HCT116 (cell line): ENCODE data around the gene LHCGR. TPM values are rescaled to one million over a fixed set of nuclear protein-coding genes. Genes with fewer than 3 reads are reported as not detected.

Experiments used
- ATAC-seq: fragments of 200-7000 bp; cut with Tn5 transposase; 2 replicates; pipeline ENCODE4 v1.9.1; 2020; ENCODE audit warnings: mild to moderate bottlenecking, moderate library complexity
- BruUV-seq: library from RNA; stranded (reverse); fragments of 400-500 nt; replicated peaks from 2 replicates; lab custom pipeline; 2021; lab: Mats Ljungman, UMichigan
- CTCF ChIA-PET: fragments of 300-600 bp; sonication (Branson Sonifier 250); formaldehyde crosslinking; loops from one replicate; lab custom pipeline; 2021; ENCODE audit warnings: antibody characterized with exemption; lab: Charles Lee
- POLR2A ChIA-PET: fragments of 300-600, 350-600 bp; sonication (Branson Sonifier 250); formaldehyde crosslinking; loops from one replicate; lab custom pipeline; 2021; ENCODE audit warnings: antibody characterized with exemption; lab: Charles Lee
- RAD21 ChIA-PET, 2 experiments: fragments of 300-600 bp; sonication (Branson Sonifier 250); formaldehyde crosslinking; loops; one replicate each; lab custom pipeline; 2023; ENCODE audit warnings: low total read pairs in 2 of 2; ENCODE audit not compliant: uncharacterized antibody in 2 of 2, unreplicated experiment in 2 of 2, low non-redundant PET in 1 of 2; lab: Charles Lee
- DNase-seq: peaks from one replicate; pipeline ENCODE4 v3.0.0-alpha.2; 2010; ENCODE audit warnings: low read depth, low spot score
- H2AFZ ChIP-seq: fragments of 200-600 bp; shearing (Covaris generic), sonication (generic); 2 replicates; pipeline ENCODE4 v1.6.1; 2017; ENCODE audit warnings: low read depth, mixed run types, mixed read lengths, antibody characterized with exemption, low read length; ENCODE audit not compliant: poor library complexity, severe bottlenecking
- H3K27ac ChIP-seq: 2 replicates; pipeline ENCODE4 v1.5.1; 2012; ENCODE audit warnings: low read depth, low read length
- H3K27me3 ChIP-seq: fragments of 200-600 bp; sonication (generic); 2 replicates; pipeline ENCODE4 v1.6.1; 2016; ENCODE audit warnings: mixed run types, low read length, mixed read lengths; ENCODE audit not compliant: insufficient read depth
- H3K36me3 ChIP-seq, 2 experiments: fragments of 200-500 bp in 1 of 2; fragments of 200-600 bp in 1 of 2; sonication (Bioruptor generic) in 1 of 2; sonication (generic) in 1 of 2; 2 replicates each; pipeline versions ENCODE4 v1.5.1 to v1.6.1; 2014 to 2016; ENCODE audit warnings: low read length in 2 of 2, inconsistent platforms in 1 of 2, mixed read lengths in 1 of 2, mixed run types in 1 of 2; ENCODE audit not compliant: insufficient read depth in 2 of 2, control insufficient read depth in 1 of 2
- H3K4me1 ChIP-seq, 2 experiments: fragments of 200-600 bp in 1 of 2; sonication (generic) in 1 of 2; 2 replicates each; pipeline versions ENCODE4 v1.5.1 to v1.6.1; 2012 to 2017; ENCODE audit warnings: low read length in 2 of 2, inconsistent platforms in 1 of 2, mild to moderate bottlenecking in 1 of 2, mixed read lengths in 1 of 2, mixed run types in 1 of 2, moderate library complexity in 1 of 2; ENCODE audit not compliant: insufficient read depth in 2 of 2, control insufficient read depth in 1 of 2
- H3K4me2 ChIP-seq: fragments of 200-600 bp; sonication (generic); 2 replicates; pipeline ENCODE4 v1.6.1; 2017; ENCODE audit warnings: mixed run types, low read length, mixed read lengths
- H3K4me3 ChIP-seq, 2 experiments: fragments of 200-600 bp in 1 of 2; sonication (generic) in 1 of 2; replicated peaks in 1 of 2; 2 replicates each; pipeline ENCODE4 v1.5.1; 2011 to 2016; ENCODE audit warnings: low read length in 2 of 2, control low read depth in 1 of 2, low read depth in 1 of 2, mild to moderate bottlenecking in 1 of 2, mixed read lengths in 1 of 2, mixed run types in 1 of 2
- H3K79me2 ChIP-seq: fragments of 200-600 bp; sonication (generic); 2 replicates; pipeline ENCODE4 v1.6.1; 2017; ENCODE audit warnings: mild to moderate bottlenecking, mixed run types, low read length, moderate library complexity, mixed read lengths; ENCODE audit not compliant: insufficient read depth
- H3K9ac ChIP-seq: fragments of 200-600 bp; sonication (generic); 2 replicates; pipeline ENCODE4 v1.6.1; 2016; ENCODE audit warnings: low read length, mixed read lengths
- H3K9me2 ChIP-seq: fragments of 200-600 bp; sonication (generic), shearing (Covaris generic); 2 replicates; pipeline ENCODE4 v1.6.1; 2017; ENCODE audit warnings: mixed run types, mild to moderate bottlenecking, moderate library complexity; ENCODE audit not compliant: insufficient read depth
- H3K9me3 ChIP-seq, 2 experiments: fragments of 200-500 bp in 1 of 2; fragments of 200-600 bp in 1 of 2; sonication (Bioruptor generic) in 1 of 2; sonication (generic) in 1 of 2; 2 replicates each; pipeline ENCODE4 v1.6.1; 2014 to 2017; ENCODE audit warnings: low read length in 2 of 2, mixed read lengths in 2 of 2, inconsistent platforms in 1 of 2, low read depth in 1 of 2, mild to moderate bottlenecking in 1 of 2, mixed run types in 1 of 2, moderate library complexity in 1 of 2; ENCODE audit not compliant: control insufficient read depth in 1 of 2, insufficient read depth in 1 of 2
- H4K20me1 ChIP-seq: fragments of 200-600 bp; sonication (generic), shearing (Covaris generic); 2 replicates; pipeline ENCODE4 v1.6.1; 2017; ENCODE audit warnings: mixed run types, mild to moderate bottlenecking, moderate library complexity; ENCODE audit not compliant: insufficient read depth
- CBX3 ChIP-seq: IDR thresholded peaks from 2 replicates; pipeline ENCODE4 v1.6.1; 2012; ENCODE audit warnings: low read depth
- CEBPB ChIP-seq: IDR thresholded peaks from 2 replicates; pipeline ENCODE4 v1.6.1; 2012; ENCODE audit warnings: low read depth
- ELF1 ChIP-seq: IDR thresholded peaks from 2 replicates; pipeline ENCODE4 v1.6.1; 2012; ENCODE audit warnings: low read depth, borderline replicate concordance
- EZH2 ChIP-seq: fragments of 200-600 bp; sonication (generic); IDR thresholded peaks from 2 replicates; pipeline ENCODE4 v1.6.1; 2017; ENCODE audit warnings: antibody characterized with exemption, mixed run types
- JUND ChIP-seq: IDR thresholded peaks from 2 replicates; pipeline ENCODE4 v1.6.1; 2012
- POLR2A ChIP-seq: IDR thresholded peaks from 2 replicates; pipeline ENCODE4 v1.7.0; 2011; ENCODE audit warnings: borderline replicate concordance; ENCODE audit not compliant: insufficient read depth, insufficient read length; ENCODE audit errors: extremely low read depth
- RAD21 ChIP-seq: IDR thresholded peaks from 2 replicates; pipeline ENCODE4 v1.6.1; 2012; ENCODE audit warnings: low read depth, mild to moderate bottlenecking
- SIN3A ChIP-seq: IDR thresholded peaks from 2 replicates; pipeline ENCODE4 v1.6.1; 2012; ENCODE audit warnings: low read depth
- SP1 ChIP-seq: IDR thresholded peaks from 2 replicates; pipeline ENCODE4 v1.6.1; 2012; ENCODE audit warnings: low read depth
- TCF7L2 ChIP-seq: IDR thresholded peaks from 2 replicates; pipeline ENCODE4 v1.7.0; 2011; ENCODE audit warnings: borderline replicate concordance, inconsistent platforms; ENCODE audit not compliant: insufficient read depth, insufficient read length; ENCODE audit errors: extremely low read depth
- YY1 ChIP-seq: IDR thresholded peaks from 2 replicates; pipeline ENCODE4 v1.6.1; 2011; ENCODE audit warnings: low read length, low read depth, moderate library complexity, mild to moderate bottlenecking; ENCODE audit not compliant: insufficient replicate concordance; ENCODE audit errors: extremely low read depth
- ZFX ChIP-seq: fragments of 450-650 bp; IDR thresholded peaks from 2 replicates; pipeline ENCODE4 v1.6.1; 2017
- intact Hi-C: fragments of 100-400 bp; cut with micrococcal nuclease; formaldehyde crosslinking; loops from 2 replicates; pipeline ENCODE4 v1.10.0; 2022
- total RNA-seq: library from RNA; stranded (reverse); gene quantifications from one replicate; pipeline ENCODE4 v1.2.1, GENCODE V29; 2021; ENCODE audit not compliant: unreplicated experiment
- TF ChIP-seq, protein P1 (sequence below): IDR thresholded peaks from 2 replicates; pipeline ENCODE4 v1.6.1; 2011; ENCODE audit warnings: mild to moderate bottlenecking, low read length, moderate library complexity; ENCODE audit not compliant: insufficient replicate concordance; ENCODE audit errors: extremely low read depth
- TF ChIP-seq, protein P2 (sequence below): IDR thresholded peaks from 2 replicates; pipeline ENCODE4 v1.6.1; 2012
- TF ChIP-seq, protein P3 (sequence below): IDR thresholded peaks from 2 replicates; pipeline ENCODE4 v1.6.1; 2012; ENCODE audit warnings: low read depth
- TF ChIP-seq, protein P4 (sequence below), 3 experiments: fragments of 200-600 bp in 1 of 3; sonication (generic) in 1 of 3; IDR thresholded peaks in 2 of 3; conservative IDR thresholded peaks in 1 of 3; 2 replicates each; pipeline ENCODE4 v1.5.1; 2012 to 2017; ENCODE audit warnings: low read depth in 2 of 3, low read length in 2 of 3, antibody characterized with exemption in 1 of 3, borderline replicate concordance in 1 of 3, control low read depth in 1 of 3, mild to moderate bottlenecking in 1 of 3, mixed read lengths in 1 of 3, mixed run types in 1 of 3, moderate library complexity in 1 of 3; ENCODE audit not compliant: insufficient read depth in 1 of 3

Gene LHCGR
- total RNA-seq, 1 experiment from 2014 or later = not detected

DNA sequence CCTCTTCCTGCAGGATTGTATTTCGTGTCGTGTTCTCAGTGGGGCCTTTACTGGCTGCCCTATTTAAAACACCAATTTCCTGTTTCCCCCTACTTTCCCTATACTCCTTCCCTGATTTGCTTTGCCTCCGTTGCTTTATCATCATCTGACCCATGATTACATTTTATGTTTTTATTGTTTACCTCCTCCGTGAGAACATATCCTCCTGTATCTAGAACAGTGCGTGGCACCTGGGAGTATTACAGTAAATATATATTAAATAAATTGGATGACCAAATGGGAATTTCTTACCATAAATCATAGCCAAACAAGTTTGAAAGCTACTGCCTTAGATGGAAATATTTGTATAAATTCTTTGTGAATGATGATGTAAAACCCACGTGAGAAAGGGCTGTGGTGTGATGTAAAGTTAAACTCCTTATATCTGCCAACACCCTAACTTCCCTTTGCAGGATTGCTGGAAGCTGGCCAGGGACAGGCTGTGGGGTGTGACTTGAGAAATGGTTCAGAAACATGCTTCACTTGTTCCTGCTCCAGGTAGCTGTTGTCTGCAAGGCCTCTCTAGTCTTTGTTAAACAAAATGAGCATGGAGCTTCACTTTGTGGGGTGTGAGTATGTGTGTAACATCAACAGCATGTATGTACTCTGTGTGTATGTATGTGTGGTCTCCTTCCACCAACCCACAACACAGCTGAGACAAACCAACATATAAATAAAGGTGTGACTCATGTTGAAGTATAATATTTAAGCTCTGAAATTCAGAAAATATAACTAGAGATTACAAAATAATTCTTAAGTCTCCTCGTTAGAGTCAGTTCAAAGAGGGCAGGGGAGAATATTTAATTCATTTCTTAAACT is 40.3 kb downstream of the LHCGR start:
- Histone ChIP-seq H3K9me3 (no peaks in the 10 kb centered on the region), H4K20me1 (no peaks in the 10 kb centered on the region), H3K4me2 (no peak overlapping the region), H3K79me2 (no peaks in the 10 kb centered on the region), H3K27ac (no peak overlapping the region), H3K27me3 (peaks cover 43% of the 10 kb centered on the region), H3K4me1 (no peaks in the 10 kb centered on the region), H3K9ac (no peak overlapping the region), H3K4me3 (no peak overlapping the region), H2AFZ (no peak overlapping the region), H3K9me2 (no peaks in the 10 kb centered on the region), H3K36me3 (no peaks in the 10 kb centered on the region)
- CTCF ChIA-PET = no interaction called here
- DNase-seq (no peak), ATAC-seq (no peak)
- POLR2A ChIA-PET = no interaction called here
- BruUV-seq = no TSS peak
- intact Hi-C loops = no loop called here
- TF ChIP-seq ELF1 (no peak), RAD21 (no peak), SIN3A (no peak), CBX3 (no peak), EZH2 (no peak), ZFX (no peak), YY1 (no peak), JUND (no peak), SP1 (no peak), POLR2A (no peak), TCF7L2 (no peak), CEBPB (no peak)
- TF ChIP-seq, protein P1, sequence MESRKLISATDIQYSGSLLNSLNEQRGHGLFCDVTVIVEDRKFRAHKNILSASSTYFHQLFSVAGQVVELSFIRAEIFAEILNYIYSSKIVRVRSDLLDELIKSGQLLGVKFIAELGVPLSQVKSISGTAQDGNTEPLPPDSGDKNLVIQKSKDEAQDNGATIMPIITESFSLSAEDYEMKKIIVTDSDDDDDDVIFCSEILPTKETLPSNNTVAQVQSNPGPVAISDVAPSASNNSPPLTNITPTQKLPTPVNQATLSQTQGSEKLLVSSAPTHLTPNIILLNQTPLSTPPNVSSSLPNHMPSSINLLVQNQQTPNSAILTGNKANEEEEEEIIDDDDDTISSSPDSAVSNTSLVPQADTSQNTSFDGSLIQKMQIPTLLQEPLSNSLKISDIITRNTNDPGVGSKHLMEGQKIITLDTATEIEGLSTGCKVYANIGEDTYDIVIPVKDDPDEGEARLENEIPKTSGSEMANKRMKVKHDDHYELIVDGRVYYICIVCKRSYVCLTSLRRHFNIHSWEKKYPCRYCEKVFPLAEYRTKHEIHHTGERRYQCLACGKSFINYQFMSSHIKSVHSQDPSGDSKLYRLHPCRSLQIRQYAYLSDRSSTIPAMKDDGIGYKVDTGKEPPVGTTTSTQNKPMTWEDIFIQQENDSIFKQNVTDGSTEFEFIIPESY = no peak
- TF ChIP-seq, protein P2, sequence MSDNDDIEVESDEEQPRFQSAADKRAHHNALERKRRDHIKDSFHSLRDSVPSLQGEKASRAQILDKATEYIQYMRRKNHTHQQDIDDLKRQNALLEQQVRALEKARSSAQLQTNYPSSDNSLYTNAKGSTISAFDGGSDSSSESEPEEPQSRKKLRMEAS = no peak
- TF ChIP-seq, protein P3, sequence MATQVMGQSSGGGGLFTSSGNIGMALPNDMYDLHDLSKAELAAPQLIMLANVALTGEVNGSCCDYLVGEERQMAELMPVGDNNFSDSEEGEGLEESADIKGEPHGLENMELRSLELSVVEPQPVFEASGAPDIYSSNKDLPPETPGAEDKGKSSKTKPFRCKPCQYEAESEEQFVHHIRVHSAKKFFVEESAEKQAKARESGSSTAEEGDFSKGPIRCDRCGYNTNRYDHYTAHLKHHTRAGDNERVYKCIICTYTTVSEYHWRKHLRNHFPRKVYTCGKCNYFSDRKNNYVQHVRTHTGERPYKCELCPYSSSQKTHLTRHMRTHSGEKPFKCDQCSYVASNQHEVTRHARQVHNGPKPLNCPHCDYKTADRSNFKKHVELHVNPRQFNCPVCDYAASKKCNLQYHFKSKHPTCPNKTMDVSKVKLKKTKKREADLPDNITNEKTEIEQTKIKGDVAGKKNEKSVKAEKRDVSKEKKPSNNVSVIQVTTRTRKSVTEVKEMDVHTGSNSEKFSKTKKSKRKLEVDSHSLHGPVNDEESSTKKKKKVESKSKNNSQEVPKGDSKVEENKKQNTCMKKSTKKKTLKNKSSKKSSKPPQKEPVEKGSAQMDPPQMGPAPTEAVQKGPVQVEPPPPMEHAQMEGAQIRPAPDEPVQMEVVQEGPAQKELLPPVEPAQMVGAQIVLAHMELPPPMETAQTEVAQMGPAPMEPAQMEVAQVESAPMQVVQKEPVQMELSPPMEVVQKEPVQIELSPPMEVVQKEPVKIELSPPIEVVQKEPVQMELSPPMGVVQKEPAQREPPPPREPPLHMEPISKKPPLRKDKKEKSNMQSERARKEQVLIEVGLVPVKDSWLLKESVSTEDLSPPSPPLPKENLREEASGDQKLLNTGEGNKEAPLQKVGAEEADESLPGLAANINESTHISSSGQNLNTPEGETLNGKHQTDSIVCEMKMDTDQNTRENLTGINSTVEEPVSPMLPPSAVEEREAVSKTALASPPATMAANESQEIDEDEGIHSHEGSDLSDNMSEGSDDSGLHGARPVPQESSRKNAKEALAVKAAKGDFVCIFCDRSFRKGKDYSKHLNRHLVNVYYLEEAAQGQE = no peak
- TF ChIP-seq, protein P4, sequence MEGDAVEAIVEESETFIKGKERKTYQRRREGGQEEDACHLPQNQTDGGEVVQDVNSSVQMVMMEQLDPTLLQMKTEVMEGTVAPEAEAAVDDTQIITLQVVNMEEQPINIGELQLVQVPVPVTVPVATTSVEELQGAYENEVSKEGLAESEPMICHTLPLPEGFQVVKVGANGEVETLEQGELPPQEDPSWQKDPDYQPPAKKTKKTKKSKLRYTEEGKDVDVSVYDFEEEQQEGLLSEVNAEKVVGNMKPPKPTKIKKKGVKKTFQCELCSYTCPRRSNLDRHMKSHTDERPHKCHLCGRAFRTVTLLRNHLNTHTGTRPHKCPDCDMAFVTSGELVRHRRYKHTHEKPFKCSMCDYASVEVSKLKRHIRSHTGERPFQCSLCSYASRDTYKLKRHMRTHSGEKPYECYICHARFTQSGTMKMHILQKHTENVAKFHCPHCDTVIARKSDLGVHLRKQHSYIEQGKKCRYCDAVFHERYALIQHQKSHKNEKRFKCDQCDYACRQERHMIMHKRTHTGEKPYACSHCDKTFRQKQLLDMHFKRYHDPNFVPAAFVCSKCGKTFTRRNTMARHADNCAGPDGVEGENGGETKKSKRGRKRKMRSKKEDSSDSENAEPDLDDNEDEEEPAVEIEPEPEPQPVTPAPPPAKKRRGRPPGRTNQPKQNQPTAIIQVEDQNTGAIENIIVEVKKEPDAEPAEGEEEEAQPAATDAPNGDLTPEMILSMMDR (IDR thresholded peaks at IDR 0.05 in 2 of 3, conservative IDR thresholded peaks at IDR 0.05 in 1 of 3; ENCODE audit: borderline replicate concordance in 1 of 3, insufficient read depth in 1 of 3, low read depth in 2 of 3, low read length in 2 of 3) = no peak
- RAD21 ChIA-PET = no interaction called here
